ENCODE data around the gene ZNF716.
"Not testable (repeated sequence)": the region's sequence is repeated elsewhere in the genome, so short reads cannot be mapped to it uniquely, and the experiment has no call there.

The ZNF716 gene

DNA sequence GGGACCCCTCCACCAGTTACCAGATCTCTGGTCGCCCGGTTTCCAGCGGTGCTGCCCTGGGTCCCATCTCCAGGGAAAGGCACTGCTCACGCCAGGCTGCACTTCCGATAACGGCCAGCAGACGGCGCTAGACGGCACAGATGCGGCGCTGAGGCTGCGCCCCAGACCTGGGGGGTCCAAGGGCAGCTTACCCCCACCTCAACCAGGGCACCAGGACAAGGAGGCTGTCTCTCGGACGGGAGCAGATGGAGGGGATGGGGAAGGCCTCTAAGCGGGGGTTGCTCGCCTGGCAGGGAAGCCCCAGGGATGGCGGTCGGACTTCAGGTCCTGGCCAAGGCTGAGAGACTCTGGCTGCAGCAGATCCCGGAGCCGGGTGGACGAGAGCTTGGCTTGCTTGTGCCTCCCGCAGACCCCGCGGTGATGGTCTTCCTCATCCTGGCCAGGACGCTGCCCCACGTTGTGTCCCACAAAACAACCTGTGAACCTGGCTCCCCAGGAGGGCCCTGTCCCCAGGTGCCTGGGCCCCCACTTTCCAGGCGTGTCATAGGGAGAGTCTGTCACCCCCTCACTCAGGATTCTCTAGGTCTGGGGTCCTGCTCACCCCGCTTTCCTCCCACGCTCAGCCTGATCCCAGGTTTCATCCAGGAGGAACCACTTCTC is 23.9 kb upstream of the ZNF716 start:
- FAIRE-seq, result no peak
- DNase-seq (ENCODE audit: insufficient read length, low spot score), result no peak

DNA sequence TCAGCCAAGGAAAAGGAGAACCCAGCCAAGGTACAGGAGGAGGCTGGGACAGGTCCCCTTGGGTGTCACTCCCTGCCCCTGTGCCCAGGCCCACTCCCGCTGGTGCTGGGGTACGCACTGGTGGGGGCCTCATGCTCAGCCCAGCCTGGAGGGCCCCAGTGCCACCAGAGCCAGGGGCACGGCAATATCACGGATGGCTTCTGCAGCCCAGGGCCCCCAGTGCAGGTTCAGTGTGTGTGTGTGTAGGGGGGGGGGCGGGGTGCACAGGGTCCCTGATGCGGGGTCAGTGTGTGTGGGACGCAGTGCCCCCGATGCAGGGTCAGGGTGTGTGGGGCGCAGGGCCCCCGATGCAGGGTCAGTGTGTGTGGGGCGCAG is 23.4 kb upstream of the ZNF716 start:
- FAIRE-seq, result no peak
- DNase-seq (ENCODE audit: insufficient read length, low spot score), result no peak

DNA sequence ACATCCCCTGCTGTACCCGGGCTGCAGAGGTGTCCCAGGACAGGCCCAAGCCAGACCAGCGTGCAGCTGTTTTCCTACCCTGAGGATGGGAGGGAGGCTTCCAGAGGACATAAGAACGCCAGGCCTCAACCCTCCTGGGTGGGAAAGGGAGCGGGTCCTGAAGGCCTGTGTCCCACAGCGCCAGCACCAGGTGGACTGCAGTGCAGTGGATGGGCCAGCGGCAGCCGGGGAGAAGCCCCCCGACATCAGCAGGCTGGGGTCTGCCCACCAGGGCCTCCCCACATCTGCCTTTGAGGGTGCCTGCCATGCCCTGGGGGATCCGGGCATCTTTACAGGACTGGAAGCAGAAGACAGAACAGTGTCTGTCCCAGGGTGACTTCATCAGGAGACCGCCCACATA is 22.8 kb upstream of the ZNF716 start:
- no peak for FAIRE-seq

GRCh38 chr7:57427594-57427993 is 22.4 kb upstream of the ZNF716 start:
- FAIRE-seq (no peak), DNase-seq (ENCODE audit: insufficient read length, low spot score) (no peak)

More for the DNA sequence above, 22.8 kb upstream of the ZNF716 start:
- no peak for DNase-seq (ENCODE audit: insufficient read length, low spot score)

DNA sequence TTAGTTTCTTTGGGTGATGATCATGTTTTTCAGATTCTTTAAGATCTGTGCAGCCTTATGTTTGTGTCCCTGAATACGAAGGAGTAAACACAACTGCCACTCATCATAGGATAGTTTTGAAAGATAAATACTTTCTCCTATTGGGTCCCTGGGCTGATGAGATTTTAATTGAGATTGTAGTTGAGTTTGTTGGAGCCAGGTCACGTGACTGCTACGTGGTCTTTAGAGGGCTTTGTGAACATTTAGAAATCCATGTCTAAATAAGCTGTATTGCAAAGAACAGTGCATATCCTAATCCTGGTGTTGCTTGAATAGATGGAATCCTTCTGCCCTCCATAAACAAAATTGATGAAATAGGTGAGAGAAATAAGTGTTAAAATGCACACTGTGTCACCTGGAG is 17.4 kb upstream of the ZNF716 start:
- FAIRE-seq, result no peak
- DNase-seq (ENCODE audit: insufficient read length, low spot score), result no peak

DNA sequence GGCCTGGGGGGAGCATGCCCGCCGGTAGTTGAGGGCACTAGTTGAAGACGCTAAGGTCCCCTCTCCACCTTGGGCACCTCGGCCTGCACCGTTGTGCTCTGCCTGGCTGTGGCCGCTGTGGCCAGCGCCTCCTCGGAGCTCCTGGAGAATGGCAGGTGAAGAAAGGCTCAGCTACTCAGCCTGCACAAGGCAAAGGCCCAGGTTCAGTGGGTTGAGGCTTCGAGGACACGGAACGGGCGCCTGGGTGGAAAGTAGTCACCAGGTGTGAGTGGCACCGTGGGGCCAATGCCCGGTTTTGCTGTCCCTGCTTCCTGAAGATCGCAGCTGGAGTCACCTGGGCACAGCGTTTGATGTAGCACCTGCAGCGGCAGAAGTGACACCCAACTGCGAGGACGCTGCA is 12.4 kb upstream of the ZNF716 start:
- no peak for DNase-seq (ENCODE audit: insufficient read length, low spot score)
- FAIRE-seq, result no peak

DNA sequence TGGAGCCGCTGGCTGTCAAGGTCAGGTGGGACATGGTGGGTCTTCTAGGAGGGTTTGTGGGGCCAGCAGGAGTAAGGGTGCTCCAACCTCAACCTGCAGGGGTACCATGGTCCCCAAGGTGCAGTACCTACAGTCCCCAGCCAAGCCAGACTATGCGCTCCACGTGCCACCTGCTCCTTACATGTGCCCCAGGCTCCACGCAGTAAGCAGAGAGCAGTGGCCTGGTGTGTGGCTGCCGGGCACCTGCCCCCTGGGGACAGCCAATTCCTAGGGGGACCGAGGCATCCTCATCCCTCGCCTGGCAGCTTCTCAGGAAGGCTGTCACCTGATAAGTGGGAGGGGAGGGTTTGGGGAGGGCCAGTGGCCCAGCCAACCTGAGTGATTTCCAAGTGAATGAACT is 11.7 kb upstream of the ZNF716 start:
- no peak for DNase-seq (ENCODE audit: insufficient read length, low spot score)
- no peak for FAIRE-seq

DNA sequence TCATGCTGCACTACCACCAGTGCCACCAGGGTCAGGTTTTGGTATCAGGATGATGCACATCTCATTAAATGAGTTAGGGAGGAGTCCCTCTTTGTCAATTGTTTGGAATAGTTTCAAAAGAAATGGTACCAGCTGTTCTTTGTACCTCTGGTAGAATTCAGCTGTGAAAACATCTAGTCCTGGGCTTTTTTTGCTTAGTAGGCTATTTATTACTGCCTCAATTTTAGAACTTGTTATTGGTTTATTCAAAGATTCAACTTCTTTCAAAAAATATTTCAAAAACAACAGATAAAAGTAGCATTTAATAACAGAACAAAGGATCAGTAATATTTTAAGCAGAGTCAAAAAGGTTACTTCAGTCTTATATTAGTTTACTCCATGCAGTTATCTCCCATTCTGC is 6.4 kb upstream of the ZNF716 start:
- FAIRE-seq (no peak), DNase-seq (ENCODE audit: insufficient read length, low spot score) (no peak)

DNA sequence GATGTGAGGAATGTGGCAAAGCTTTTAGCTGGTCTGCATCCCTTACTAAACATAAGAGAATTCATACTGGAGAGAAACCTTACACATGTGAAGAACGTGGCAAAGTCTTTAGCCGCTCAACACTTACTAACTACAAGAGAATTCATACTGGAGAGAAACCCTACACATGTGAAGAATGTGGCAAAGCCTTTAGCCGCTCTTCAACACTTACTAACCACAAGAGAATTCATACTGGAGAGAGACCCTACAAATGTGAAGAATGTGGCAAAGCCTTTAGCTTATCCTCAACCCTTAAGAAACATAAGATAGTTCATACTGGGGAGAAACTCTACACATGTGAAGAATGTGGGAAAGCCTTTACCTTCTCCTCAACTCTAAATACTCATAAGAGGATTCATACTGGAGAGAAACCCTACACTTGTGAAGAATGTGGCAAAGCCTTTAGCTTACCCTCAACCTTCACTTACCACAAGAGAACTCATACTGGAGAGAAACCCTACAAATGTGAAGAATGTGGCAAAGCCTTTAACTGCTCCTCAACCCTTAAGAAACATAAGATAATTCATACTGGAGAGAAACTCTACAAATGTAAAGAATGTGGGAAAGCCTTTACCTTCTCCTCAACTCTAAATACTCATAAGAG is 19.3 kb downstream of the ZNF716 start:
- DNase-seq (ENCODE audit: insufficient read length, low spot score); FAIRE-seq: not testable (repeated sequence)

DNA sequence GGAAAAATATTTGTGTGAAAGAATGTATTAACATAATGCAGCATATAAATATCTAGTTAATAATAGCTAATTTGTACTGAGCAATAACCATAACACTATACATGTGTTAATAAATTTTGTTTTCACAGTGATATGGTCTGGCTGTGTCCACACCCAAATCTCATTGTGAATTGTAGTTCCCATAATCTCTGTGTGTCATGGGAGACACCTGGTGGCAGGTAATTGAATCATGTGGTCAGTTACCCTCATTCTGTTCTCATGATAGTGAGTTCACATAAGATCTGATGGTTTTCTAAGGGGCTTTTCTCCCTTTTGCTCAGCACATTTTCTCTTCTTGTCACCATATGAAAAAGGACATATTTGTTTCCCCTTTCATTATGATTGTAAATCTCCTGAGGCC is 30.3 kb downstream of the ZNF716 start:
- not testable (repeated sequence) for FAIRE-seq; DNase-seq (ENCODE audit: insufficient read length, low spot score)

GRCh38 chr7:57485022-57485421 is 35.0 kb downstream of the ZNF716 start:
- FAIRE-seq; DNase-seq (ENCODE audit: insufficient read length, low spot score): not testable (repeated sequence)

DNA sequence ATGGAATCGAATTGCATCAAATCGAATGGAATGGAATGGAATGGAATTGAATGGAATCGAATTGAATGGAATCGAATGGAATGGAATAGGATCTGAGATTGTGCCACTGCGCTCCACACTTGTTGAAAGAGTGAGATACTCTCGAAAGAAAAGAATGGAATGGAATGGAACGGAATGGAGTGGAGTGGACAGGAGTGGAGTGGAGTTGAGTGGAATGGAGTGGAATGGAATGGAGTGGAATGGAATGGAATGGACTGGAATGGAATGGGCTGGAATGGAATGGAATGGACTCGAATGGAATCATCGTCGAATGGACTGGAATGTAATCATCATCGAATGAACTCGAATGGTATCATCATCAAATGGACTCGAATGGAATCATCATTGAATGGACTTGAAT is 38.0 kb downstream of the ZNF716 start:
- FAIRE-seq, result no peak
- DNase-seq (ENCODE audit: insufficient read length, low spot score), result no peak

DNA sequence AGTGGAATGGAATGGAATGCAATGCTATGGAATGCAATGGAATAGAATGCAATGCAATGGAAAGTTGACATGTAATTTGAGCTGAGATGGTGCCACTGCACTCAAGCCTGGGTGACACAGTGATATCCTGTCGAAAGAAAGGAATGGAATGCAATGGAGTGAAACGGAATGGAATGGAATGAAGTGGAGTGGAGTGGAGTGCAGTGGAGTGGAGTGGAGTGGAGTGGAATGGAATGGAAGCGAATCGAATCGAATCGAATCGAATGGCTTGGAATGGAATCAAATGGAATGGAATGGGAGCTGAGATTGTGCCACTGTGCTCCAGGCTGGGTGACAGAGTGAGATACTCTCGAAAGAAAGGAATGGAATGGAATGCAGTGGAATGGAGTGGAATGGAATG is 45.1 kb downstream of the ZNF716 start:
- DNase-seq (ENCODE audit: insufficient read length, low spot score); FAIRE-seq: not testable (repeated sequence)

DNA sequence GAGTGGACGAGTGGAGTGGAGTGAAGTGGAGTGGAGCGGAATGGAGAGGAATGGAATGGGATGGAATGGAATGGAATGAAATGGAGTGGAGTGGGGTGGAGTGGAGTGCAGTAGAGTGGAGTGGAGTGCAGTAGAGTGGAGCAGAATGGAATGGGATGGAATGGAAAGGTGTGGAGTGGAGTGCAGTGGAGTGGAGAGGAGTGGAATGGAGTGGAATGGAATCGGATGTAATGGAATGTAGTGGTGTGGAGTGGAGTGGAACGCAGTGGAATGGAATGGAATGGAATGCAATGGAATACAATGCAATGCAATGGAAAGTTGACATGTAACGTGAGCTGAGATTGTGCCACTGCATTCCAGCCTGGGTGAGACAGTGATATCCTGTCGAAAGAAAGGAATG is 46.4 kb downstream of the ZNF716 start:
- no peak for FAIRE-seq
- no peak for DNase-seq (ENCODE audit: insufficient read length, low spot score)

- no peak for FAIRE-seq
- DNase-seq (ENCODE audit: insufficient read length, low spot score), result no peak
These were observed 55.2 kb downstream of the ZNF716 start for GRCh38 chr7:57505176-57505575.

All from HTR-8/SVneo (cell line).